Lung (tissue), 12 donors: ENCODE data around the gene SDK1. TPM values are rescaled to one million over a fixed set of nuclear protein-coding genes. Genes with fewer than 3 reads are reported as not detected.

Experiments
- ATAC-seq: fragments of 200-7000 bp; cut with Tn5 transposase; one replicate; pipeline ENCODE4 v1.9.1; 2020; ENCODE audit warnings: moderate number of reproducible peaks; ENCODE audit not compliant: insufficient read depth, low FRiP score
- DNase-seq, 3 donors: peaks; one replicate each; pipeline ENCODE4 v3.0.0-alpha.2; 2013 to 2017
- H3K27ac ChIP-seq, 2 donors: one replicate each; pipeline ENCODE4 v1.5.1; 2013; ENCODE audit warnings: mild to moderate bottlenecking in 2 of 2, moderate library complexity in 2 of 2, control low read depth in 1 of 2, inconsistent platforms in 1 of 2, low read depth in 1 of 2, low read length in 1 of 2
- H3K27me3 ChIP-seq, 3 donors: one replicate each; pipeline ENCODE4 v1.5.1; 2013; ENCODE audit warnings: low read length in 2 of 3; ENCODE audit not compliant: control insufficient read depth in 3 of 3, insufficient read depth in 3 of 3
- H3K36me3 ChIP-seq, 4 donors: one replicate each; pipeline ENCODE4 v1.5.1; 2013; ENCODE audit warnings: low read length in 4 of 4, mild to moderate bottlenecking in 1 of 4, moderate library complexity in 1 of 4; ENCODE audit not compliant: control insufficient read depth in 4 of 4, insufficient read depth in 4 of 4
- H3K4me1 ChIP-seq, 5 donors: one replicate each; pipeline ENCODE4 v1.5.1; 2013; ENCODE audit warnings: low read length in 5 of 5, mild to moderate bottlenecking in 2 of 5, moderate library complexity in 1 of 5; ENCODE audit not compliant: control insufficient read depth in 5 of 5, insufficient read depth in 5 of 5
- H3K4me3 ChIP-seq: one replicate; pipeline ENCODE4 v1.5.1; 2013; ENCODE audit warnings: mild to moderate bottlenecking, control low read depth, moderate library complexity
- H3K9ac ChIP-seq, 2 donors: one replicate each; pipeline ENCODE4 v1.5.1; 2013; ENCODE audit warnings: low read length in 2 of 2, control low read depth in 1 of 2; ENCODE audit not compliant: insufficient read depth in 1 of 2
- H3K9me3 ChIP-seq, 4 donors: one replicate each; pipeline ENCODE4 v1.5.1; 2013; ENCODE audit warnings: low read length in 3 of 4, mild to moderate bottlenecking in 1 of 4, moderate library complexity in 1 of 4; ENCODE audit not compliant: control insufficient read depth in 4 of 4, insufficient read depth in 3 of 4
- CTCF ChIP-seq: IDR thresholded peaks from 2 replicates; pipeline ENCODE4 v1.5.1; 2012; ENCODE audit warnings: mild to moderate bottlenecking; ENCODE audit errors: control extremely low read depth, extremely low read depth
- WGBS, 2 donors: extraction: QIAGEN DNeasy Blood & Tissue Kit; methylation state at CpG; one replicate each; pipeline ENCODE4 v1.1.7; 2013; 5-methylcytosine and 5-hydroxymethylcytosine counted together
- polyA plus RNA-seq, 2 donors: library from polyadenylated mRNA; stranded (reverse); fragments of 200-250 nt; gene quantifications; one replicate each; pipeline ENCODE4 v1.2.1, GENCODE V29; 2013
- total RNA-seq, 2 donors: library from RNA; depleted of rRNA in 1 of 2; stranded (reverse); fragments of >200 nt in 1 of 2; gene quantifications; one replicate each; pipeline ENCODE4 v1.2.1, GENCODE V29; 2014 to 2021
- donor health status: control.
- donor health status: control.
- donor health status: Bipolar disorder and iron deficiency.
- donor health status: healthy.
- donor health status: DM: yes; HTN: yes; CAD: no.

SDK1 gene
- total and polyA plus RNA-seq, 4 donors = 3.7 to 30.1 (median 12.7) TPM

DNA sequence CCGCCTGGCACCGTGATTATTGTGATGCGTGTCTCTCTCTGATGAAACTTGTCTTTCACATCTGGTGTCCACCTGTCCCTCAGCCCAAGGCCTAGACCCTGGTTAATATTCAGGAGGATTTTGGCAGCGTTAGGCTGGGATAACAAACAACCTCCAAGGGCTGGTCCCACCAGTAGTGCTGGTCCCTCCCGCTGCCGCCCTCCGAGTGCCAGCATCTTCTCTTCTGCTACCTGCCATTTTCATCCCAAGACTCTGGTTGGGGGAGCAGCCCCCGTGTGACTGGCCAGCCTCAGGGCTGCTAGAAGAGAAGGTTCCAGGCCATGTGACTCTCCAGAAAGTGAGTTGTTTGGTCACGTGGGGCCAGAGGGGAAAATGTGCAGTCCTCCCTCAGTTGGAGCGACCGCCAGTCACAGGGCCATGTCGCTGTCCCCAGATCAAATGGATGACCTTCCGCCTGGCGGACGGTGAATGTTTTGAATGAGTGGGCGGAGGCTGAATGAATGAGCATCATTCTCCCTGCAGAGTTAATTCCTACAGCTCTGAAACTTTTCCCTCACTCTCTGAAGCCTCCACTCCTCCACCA lies 901.2 kb downstream of the SDK1 start:
- ATAC-seq (no peak), DNase-seq (no peak)
- no peaks in the 10 kb centered on the region for H3K27me3 ChIP-seq
- H3K4me3 ChIP-seq = no peak overlapping the region
- H3K36me3 ChIP-seq = peaks cover 0 to 4% (median 0%) of the 10 kb centered on the region in 4 donors
- 87 to 92% methylated on average over 16 of the region's 16 CpGs for WGBS, 2 donors
- peaks cover 0 to 15% (median 0%) of the 10 kb centered on the region in 5 donors for H3K4me1 ChIP-seq
- no peak overlapping the region for H3K9ac ChIP-seq
- H3K27ac ChIP-seq = no peak overlapping the region
- peaks cover 0 to 7% (median 2%) of the 10 kb centered on the region in 4 donors for H3K9me3 ChIP-seq
- no peak for TF ChIP-seq CTCF

- Histone ChIP-seq H3K27me3 (no peaks in the 10 kb centered on the region), H3K4me3 (no peak overlapping the region), H3K27ac (no peak overlapping the region), H3K36me3 (peaks cover 0 to 4% (median 0%) of the 10 kb centered on the region in 4 donors), H3K9ac (no peak overlapping the region), H3K4me1 (peaks cover 0 to 15% (median 0%) of the 10 kb centered on the region in 5 donors), H3K9me3 (peaks cover 0 to 7% (median 2%) of the 10 kb centered on the region in 4 donors)
- DNase-seq (no peak), ATAC-seq (no peak)
- no peak for TF ChIP-seq CTCF
- 82 to 84% methylated on average over 16 of the region's 16 CpGs for WGBS, 2 donors
Observed at GRCh38 chr7:4202954-4203353, 901.9 kb downstream of the SDK1 start.

- DNase-seq = no peak
- H3K9ac ChIP-seq = no peak overlapping the region
- H3K4me1 ChIP-seq = peaks cover 0 to 15% (median 0%) of the 10 kb centered on the region in 5 donors
- no peak overlapping the region for H3K27ac ChIP-seq
- peaks cover 0 to 7% (median 2%) of the 10 kb centered on the region in 4 donors for H3K9me3 ChIP-seq
- peaks cover 0 to 4% (median 0%) of the 10 kb centered on the region in 4 donors for H3K36me3 ChIP-seq
- H3K27me3 ChIP-seq = no peaks in the 10 kb centered on the region
- ATAC-seq = no peak
- TF ChIP-seq CTCF = no peak
- no peak overlapping the region for H3K4me3 ChIP-seq
- 82 to 83% methylated on average over 29 of the region's 29 CpGs for WGBS, 2 donors
Observed at GRCh38 chr7:4203626-4204512, 902.8 kb downstream of the SDK1 start.
